Motor neuron (in vitro differentiated cells): ENCODE results near the gene IFITM1. TPM values are rescaled to one million over a fixed set of nuclear protein-coding genes. Genes with fewer than 3 reads are reported as not detected.
"Not testable (repeated sequence)": the region's sequence is repeated elsewhere in the genome, so short reads cannot be mapped to it uniquely, and the experiment has no call there.

Source experiments
- ATAC-seq, 8 experiments: fragments of 200-7000 bp; cut with Tn5 transposase; replicated peaks in 6 of 8; 2 replicates each; pipeline ENCODE4 v1.8.0; 2021; ENCODE audit warnings: mild to moderate bottlenecking in 8 of 8, moderate library complexity in 8 of 8
- H3K27ac ChIP-seq, 2 donors: fragments of 250-450 bp; sonication (Bioruptor Pico); 2 replicates each; pipeline ENCODE4 v1.9.0; 2021; ENCODE audit warnings: antibody characterized with exemption in 2 of 2, mild to moderate bottlenecking in 2 of 2, moderate library complexity in 1 of 2
- H3K4me1 ChIP-seq, 2 donors: fragments of 250-450 bp; sonication (Bioruptor Pico); replicated peaks in 1 of 2; 2 replicates each; pipeline ENCODE4 v1.6.1; 2021; ENCODE audit warnings: antibody characterized with exemption in 2 of 2, mild to moderate bottlenecking in 2 of 2, moderate library complexity in 1 of 2
- H3K4me3 ChIP-seq, 5 donors: fragments of 250-450 bp; sonication (Bioruptor Pico); 2 replicates each; pipeline ENCODE4 v1.9.0; 2021; ENCODE audit warnings: antibody characterized with exemption in 5 of 5, mild to moderate bottlenecking in 5 of 5, moderate library complexity in 4 of 5
- WGBS, 10 experiments: fragments of 450-650 bp; shearing (Covaris generic); methylation state at CpG; one replicate each; pipeline ENCODE4 v1.0.0; 2022; 5-methylcytosine and 5-hydroxymethylcytosine counted together
- in situ Hi-C, 9 experiments: fragments of 400-800 bp; cut with MboI; loops; one replicate each; pipeline ENCODE4 v1.15.0; 2021; ENCODE audit warnings: low sequenced_read_pairs in 9 of 9, low pct_unique_long_range_greater_than_20kb in 2 of 9; ENCODE audit not compliant: unreplicated experiment in 9 of 9
- total RNA-seq, 8 experiments: library from RNA; unstranded; fragments of 300-600 nt; gene quantifications; 2 replicates each; pipeline versions ENCODE4 v1.2.3 to v1.2.4, GENCODE V29; 2022

IFITM1 gene
- total RNA-seq, 8 experiments from 2014 or later: 0.16 to 1,915 (median 317) TPM; not detected in 3

DNA sequence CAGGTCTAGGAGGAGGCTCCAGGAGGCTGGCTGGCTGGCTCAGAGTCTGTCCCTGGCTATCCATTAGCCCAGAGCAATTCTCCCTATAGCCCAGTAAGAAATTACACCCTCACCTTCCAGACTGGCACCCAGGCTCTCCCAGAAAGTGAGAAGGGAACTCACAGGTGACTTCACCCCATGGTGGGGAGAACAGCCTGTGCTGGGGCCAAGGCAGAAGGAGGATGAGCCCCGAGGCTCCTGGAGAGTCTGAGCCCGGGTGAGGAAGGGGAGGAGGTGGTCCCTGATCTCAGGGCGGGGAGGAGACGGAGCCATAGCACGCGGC, 675 bp downstream of the IFITM1 start:
- in situ Hi-C loops, H3K27ac ChIP-seq, ATAC-seq, H3K4me3 ChIP-seq: not testable (repeated sequence)
- WGBS, 10 experiments: no CpG with 5 or more reads among the region's 6 CpGs
- H3K4me1 ChIP-seq: peaks cover 10 to 21% of the 10 kb centered on the region in 2 donors

DNA sequence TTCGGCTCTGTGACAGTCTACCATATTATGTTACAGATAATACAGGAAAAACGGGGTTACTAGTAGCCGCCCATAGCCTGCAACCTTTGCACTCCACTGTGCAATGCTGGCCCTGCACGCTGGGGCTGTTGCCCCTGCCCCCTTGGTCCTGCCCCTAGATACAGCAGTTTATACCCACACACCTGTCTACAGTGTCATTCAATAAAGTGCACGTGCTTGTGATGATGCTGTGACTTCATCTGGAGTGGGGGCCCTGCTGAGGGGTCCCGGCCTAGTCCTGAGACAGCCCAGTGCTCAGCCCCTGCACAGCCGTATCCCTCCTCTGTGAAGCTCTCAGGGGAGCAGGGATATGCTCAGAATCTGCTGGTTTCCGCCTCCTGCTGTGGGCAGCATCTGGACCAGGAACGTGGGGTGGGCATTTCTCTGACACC, 1.2 kb downstream of the IFITM1 start:
- peaks cover 5 to 18% of the 10 kb centered on the region in 2 donors for H3K4me1 ChIP-seq
- no peak overlapping the region for H3K27ac ChIP-seq
- ATAC-seq: no peak
- WGBS, 10 experiments: 50% methylated on average over 2 of the region's 9 CpGs; no CpG with 5 or more reads in 9 of the 10 experiments
- no peak overlapping the region for H3K4me3 ChIP-seq
- in situ Hi-C loops: no loop called here

DNA sequence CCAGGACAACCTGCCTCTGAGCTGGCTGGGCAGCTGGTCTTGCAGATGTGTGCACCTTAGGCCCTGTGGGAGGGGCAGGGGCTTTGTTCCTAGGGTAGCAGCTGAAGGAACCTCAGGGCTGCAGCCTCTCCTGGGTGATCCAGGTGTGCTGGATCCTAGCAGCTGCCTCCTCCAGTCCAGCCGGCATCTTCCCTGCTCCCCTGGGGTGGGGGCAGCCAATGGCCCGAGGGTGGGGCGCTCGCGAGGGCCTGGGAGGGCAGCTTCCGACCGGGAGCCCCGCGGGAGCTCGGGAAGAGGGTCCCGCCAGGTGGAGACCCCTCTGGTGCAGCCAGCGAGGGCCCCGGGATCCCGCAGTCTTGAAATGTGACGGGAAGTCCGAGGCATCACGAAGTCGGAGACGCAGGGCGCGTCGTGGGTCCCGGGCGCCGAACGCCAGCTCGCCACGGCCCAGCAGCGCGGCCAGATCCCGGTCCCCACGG, 1.7 kb downstream of the IFITM1 start:
- Histone ChIP-seq H3K4me3 (no peak overlapping the region), H3K27ac (no peak overlapping the region), H3K4me1 (peaks cover 4 to 22% of the 10 kb centered on the region in 2 donors)
- in situ Hi-C loops: no loop called here
- no peak for ATAC-seq
- 75% methylated on average over 2 of the region's 32 CpGs; no CpG with 5 or more reads in 9 of the 10 experiments for WGBS, 10 experiments

DNA sequence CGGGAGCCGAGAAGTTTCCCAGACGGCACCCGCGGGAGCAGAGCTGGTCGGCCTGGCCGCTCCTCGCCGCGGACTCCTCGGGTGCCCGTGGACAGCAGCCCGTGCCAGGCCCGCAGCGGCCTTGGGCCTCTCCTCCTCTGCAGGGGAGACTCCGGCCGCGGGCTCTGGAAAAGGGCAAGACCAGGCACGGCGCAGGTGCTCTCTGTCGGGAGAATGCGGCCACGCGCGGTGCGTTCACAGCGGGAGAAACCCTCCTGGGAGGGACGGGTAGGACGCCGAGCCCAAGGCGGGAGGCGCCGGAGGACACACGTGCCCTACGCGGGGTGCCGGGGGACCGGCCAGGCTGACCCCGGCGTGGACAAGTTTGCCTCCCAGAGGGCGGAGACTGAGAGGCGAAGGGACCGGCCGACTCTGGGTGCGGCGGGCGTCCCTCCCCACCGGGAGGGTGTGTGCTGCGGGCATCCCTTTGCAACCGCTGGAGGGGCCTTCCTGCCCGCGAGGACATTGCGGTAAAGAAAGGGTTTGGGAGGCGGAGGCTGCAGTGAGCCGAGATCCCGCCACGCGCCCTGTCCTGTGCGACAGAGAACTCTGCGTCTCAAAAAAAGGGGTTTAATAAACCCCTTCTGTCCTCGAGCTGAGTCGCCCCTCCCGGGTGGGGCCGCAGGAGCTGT, 2.3 kb downstream of the IFITM1 start:
- no peak overlapping the region for H3K27ac ChIP-seq
- in situ Hi-C loops: no loop called here
- no peak overlapping the region for H3K4me3 ChIP-seq
- peaks cover 4 to 26% of the 10 kb centered on the region in 2 donors for H3K4me1 ChIP-seq
- WGBS, 10 experiments: 36 to 57% (median 46%) methylated on average over 2 to 30 of the region's 64 CpGs; no CpG with 5 or more reads in 6 of the 10 experiments
- ATAC-seq: peak in 1 of 8 experiments; percentile 0

DNA sequence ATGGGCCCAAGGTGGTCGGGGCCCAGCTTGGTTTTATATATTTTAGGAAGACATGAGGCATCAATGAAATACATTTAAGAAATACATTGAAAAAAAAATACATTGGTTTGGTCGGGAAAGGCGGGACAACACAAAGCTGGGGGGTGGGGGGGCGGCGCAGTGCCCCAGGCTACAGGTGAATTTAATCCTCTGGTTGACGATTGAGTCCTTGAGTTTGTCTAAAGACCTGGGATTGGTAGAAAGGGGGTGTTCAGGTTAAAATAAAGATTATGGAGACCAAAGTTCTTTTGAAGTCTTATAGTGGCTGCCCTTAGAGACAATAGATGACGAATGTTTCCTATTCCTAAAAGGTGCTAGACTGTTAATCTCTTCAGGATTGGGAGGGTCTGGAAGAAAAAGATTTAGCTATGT, 3.1 kb downstream of the IFITM1 start:
- Histone ChIP-seq H3K4me1 (peaks cover 4 to 26% of the 10 kb centered on the region in 2 donors), H3K27ac (no peak overlapping the region), H3K4me3 (no peak overlapping the region)
- ATAC-seq: no peak
- 0 to 100% (median 74%) methylated on average over 1 to 5 of the region's 7 CpGs; no CpG with 5 or more reads in 1 of the 10 experiments for WGBS, 10 experiments
- in situ Hi-C loops: no loop called here

DNA sequence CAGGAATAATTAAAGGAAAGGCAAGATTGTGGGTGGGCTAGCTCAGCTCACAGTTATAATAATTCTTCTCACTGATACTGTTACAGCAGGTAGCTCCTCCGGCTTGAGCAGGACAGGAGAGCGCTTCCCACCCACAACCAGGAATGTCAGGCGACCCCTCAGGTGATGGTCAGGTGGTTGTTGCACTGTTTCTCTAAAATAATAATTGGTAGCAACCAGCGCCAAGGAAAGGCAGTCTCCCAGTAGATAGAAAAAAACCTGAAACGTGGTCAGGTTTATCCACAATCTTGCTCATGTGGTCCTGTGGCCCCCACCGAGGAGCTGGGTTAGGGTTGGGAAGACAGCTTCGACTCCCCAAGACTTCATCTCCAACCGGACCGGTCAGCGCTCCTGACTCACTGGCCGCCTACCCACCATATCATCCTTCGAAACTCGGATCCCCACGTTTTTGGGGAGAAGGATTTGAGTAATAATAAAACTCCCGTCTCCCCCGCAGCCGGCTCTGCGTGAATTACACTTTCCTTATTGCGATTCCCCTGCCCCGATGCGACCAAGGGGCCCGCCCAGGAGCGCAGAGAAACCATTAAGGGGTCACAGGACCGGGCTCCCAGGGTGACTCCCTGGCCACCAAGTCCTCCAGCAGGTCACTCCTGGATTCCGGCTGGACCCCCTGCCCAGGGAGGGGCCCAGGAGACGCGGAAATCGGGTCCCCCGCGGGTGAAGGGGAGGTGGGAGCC, 4.0 kb downstream of the IFITM1 start:
- H3K27ac ChIP-seq, H3K4me3 ChIP-seq, in situ Hi-C loops: not testable (repeated sequence)
- 20 to 100% (median 92%) methylated on average over 1 to 4 of the region's 30 CpGs; no CpG with 5 or more reads in 5 of the 10 experiments for WGBS, 10 experiments
- peak in 3 of 8 experiments; percentile 1 to 30 (median 11) for ATAC-seq
- peaks cover 4 to 26% of the 10 kb centered on the region in 2 donors for H3K4me1 ChIP-seq

DNA sequence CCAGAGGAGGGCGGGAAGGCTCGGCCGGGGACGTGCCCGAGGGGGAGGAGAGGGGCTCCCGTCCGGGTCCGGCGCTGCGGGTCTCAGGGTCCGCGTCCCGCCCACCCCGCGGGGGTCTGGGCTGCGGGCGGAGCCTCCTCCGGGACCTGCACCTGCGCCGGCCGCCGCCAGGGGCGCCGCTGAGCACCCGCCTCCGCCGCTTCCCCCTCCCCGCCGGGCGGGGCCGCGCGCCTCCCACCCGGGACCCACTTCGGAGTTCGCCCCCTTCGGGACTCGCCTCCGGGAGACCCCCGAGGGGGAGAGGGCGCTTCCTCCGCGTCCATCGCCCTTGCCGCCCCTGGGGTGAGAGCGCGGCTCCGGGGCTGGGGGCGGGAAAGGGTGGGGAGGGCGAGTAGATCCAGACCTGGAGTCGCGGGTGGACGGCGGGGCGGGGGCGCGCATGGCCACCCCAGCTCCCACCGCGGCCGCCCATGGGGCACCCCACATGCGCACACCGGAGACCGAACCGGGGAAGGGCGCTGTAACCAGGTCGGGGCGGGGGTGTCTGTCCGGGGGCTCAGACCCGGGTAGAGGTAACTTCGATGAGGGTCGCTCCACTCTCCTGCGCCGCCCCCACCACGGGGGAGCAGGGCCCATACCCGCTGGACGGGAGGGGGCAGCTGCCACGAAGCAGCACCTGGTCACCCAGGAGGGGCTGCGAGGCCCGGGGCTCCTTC, 4.7 kb downstream of the IFITM1 start:
- no CpG with 5 or more reads among the region's 79 CpGs for WGBS, 10 experiments
- ATAC-seq: peak; percentile 2 to 79 (median 74)
- in situ Hi-C loops, H3K27ac ChIP-seq, H3K4me3 ChIP-seq: not testable (repeated sequence)
- peaks cover 4 to 22% of the 10 kb centered on the region in 2 donors for H3K4me1 ChIP-seq

DNA sequence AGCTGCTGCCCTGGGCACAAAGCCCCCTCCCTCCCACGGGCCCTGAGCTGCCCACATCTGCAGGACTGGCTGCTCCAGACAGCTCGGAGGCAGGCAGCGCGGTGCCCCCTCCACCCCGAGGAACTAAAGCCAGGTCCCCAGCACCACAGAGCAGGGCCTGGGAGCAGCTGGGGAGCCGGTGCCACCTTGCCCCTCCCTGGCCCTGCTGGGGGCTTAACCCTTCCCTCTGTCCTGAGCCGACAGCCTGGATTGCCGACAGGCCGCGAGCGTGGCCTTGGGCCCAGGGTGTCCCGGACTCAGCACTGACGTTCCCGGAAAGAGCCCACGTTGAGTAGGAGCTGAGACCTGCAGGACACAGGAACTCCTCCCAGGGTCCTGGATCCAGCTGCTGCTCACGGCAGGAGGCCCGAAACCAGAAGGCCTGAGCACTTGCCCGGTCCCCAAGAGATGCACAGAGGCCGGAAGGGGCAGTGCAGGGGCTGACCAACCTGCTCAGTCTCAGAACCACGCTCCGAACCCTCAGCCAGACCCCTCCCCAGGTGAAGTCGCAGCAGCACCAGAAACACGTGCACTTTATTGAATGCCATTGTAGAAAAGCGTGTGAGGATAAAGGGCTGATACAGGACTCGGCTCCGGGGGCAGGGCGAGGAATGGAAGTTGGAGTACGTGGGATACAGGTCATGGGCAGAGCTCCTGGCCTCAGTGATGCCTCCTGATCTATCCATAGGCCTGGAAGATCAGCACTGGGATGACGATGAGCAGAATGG, 5.5 kb downstream of the IFITM1 start:
- WGBS, 10 experiments: 0 to 90% (median 42%) methylated on average over 1 to 5 of the region's 29 CpGs; no CpG with 5 or more reads in 6 of the 10 experiments
- H3K4me1 ChIP-seq: peaks cover 8 to 18% of the 10 kb centered on the region in 2 donors
- H3K27ac ChIP-seq, in situ Hi-C loops, H3K4me3 ChIP-seq: not testable (repeated sequence)
- peak; percentile 4 to 70 (median 58) for ATAC-seq

DNA sequence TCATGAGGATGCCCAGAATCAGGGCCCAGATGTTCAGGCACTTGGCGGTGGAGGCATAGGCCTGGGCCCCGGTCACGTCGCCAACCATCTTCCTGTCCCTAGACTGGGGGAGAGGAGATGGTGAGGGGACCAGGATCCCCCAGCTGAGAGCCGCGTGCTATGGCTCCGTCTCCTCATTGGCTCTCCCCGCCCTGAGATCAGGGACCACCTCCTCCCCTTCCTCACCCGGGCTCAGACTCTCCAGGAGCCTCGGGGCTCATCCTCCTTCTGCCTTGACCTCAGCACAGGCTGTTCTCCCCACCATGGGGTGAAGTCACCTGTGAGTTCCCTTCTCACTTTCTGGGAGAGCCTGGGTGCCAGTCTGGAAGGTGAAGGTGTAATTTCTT, 6.0 kb downstream of the IFITM1 start:
- 0% methylated on average over 3 of the region's 10 CpGs; no CpG with 5 or more reads in 9 of the 10 experiments for WGBS, 10 experiments
- ATAC-seq: peak in 3 of 8 experiments; percentile 0 to 5 (median 2)
- H3K4me1 ChIP-seq: peaks cover 14 to 24% of the 10 kb centered on the region in 2 donors
- H3K4me3 ChIP-seq, H3K27ac ChIP-seq, in situ Hi-C loops: not testable (repeated sequence)

DNA sequence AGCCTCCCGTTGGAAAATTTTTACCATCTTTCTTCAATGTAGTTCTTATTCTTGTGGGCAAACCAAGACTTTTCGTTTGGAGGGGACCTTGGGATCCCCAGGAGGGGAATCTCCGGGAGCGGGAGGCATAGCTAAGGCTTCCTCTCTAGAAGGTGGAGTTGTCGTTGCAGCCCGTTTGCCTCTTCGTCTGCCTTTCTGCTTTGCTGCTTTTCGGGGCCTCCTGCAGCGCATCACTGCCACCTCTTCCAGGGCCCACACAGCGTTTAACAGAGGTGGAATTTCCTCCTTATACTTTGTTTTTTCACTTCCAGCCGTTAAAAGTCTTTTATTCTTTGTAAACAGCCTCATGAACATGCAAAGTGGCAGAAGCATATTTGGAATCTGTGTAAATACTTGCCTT, 10.3 kb downstream of the IFITM1 start:
- Histone ChIP-seq H3K4me3 (no peak overlapping the region), H3K27ac (peak overlapping the region in 1 of 2 donors; percentile 55), H3K4me1 (peaks cover 13 to 31% of the 10 kb centered on the region in 2 donors)
- peak in 1 of 8 experiments; percentile 7 for ATAC-seq
- in situ Hi-C loops: no loop called here
- 20 to 80% (median 71%) methylated on average over 1 to 8 of the region's 11 CpGs; no CpG with 5 or more reads in 1 of the 10 experiments for WGBS, 10 experiments

DNA sequence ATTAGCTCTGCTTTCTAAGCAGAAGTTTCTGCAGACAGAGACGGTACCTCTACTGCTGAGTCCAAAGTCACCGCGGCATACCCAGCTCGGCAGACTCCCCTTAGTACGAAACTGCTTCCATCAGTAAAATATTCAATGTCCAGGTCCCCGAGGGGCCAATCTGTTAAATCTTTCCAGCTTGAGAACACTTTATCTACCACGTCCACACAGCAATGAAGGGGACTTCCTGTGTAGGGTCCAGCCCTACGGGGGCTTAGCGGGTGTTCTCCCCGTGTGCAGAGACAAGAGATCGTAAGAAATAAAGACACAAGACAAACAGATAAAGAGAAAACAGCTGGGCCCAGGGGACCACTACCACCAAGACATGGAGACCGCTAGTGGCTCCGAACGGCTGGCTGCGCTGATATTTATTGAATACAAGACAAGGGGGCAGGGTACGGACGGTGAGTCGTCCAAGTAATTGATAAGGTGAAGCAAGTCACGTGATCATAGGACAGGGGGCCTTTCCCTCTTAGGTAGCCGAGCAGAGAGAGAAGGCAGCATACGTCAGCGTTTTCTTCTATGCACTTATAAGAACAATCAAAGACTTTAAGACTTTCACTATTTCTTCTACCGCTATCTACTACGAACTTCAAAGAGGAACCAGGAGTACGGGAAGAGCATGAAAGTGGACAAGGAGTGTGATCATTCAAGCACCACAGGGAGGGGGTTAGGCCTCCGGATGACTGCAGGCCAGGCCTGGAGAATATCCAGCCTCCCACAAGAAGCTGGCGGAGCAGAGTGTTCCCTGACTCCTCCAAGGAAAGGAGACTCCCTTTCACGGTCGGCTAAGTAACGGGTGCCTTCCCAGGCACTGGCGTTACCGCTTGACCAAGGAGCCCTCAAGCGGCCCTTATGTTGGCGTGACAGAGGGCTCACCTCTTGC, 11.0 kb downstream of the IFITM1 start:
- peak overlapping the region in 1 of 2 donors; percentile 55 for H3K27ac ChIP-seq
- WGBS, 10 experiments: 33 to 68% (median 49%) methylated on average over 3 to 15 of the region's 34 CpGs
- H3K4me1 ChIP-seq: peaks cover 10 to 26% of the 10 kb centered on the region in 2 donors
- peak in 5 of 8 experiments; percentile 31 to 68 (median 55) for ATAC-seq
- H3K4me3 ChIP-seq, in situ Hi-C loops: not testable (repeated sequence)
